Central memory CD8-positive, alpha-beta T cell (primary cell): ENCODE data around the gene SPARCL1.
"Not testable (repeated sequence)": the region's sequence is repeated elsewhere in the genome, so short reads cannot be mapped to it uniquely, and the experiment has no call there.

Source experiments
- ATAC-seq: fragments of 150-1000 bp; cut with Tn5 transposase; replicated peaks from 2 replicates; pipeline ENCODE4 v1.10.0; 2022; ENCODE audit warnings: mild to moderate bottlenecking, moderate FRiP score, moderate number of reproducible peaks; ENCODE audit not compliant: poor library complexity, severe bottlenecking; ENCODE audit errors: extremely low read depth
- DNase-seq, 2 donors: peaks; one replicate each; pipeline ENCODE4 v3.0.0; 2021; ENCODE audit warnings: low spot score in 2 of 2
- H3K27ac Mint-ChIP-seq: one replicate; pipeline ENCODE4 v1.8.0; 2022; ENCODE audit warnings: low read depth, mild to moderate bottlenecking, moderate library complexity, mixed read lengths
- H3K27me3 Mint-ChIP-seq: one replicate; pipeline ENCODE4 v1.8.0; 2022; ENCODE audit warnings: mixed read lengths
- H3K36me3 Mint-ChIP-seq: one replicate; pipeline ENCODE4 v1.8.0; 2022; ENCODE audit warnings: mild to moderate bottlenecking, moderate library complexity, mixed read lengths; ENCODE audit not compliant: insufficient read depth
- H3K4me1 Mint-ChIP-seq: one replicate; pipeline ENCODE4 v1.8.0; 2022; ENCODE audit warnings: mixed read lengths
- H3K4me3 Mint-ChIP-seq: one replicate; pipeline ENCODE4 v1.8.0; 2022; ENCODE audit warnings: mild to moderate bottlenecking, moderate library complexity, mixed read lengths
- H3K9me3 Mint-ChIP-seq: one replicate; pipeline ENCODE4 v1.8.0; 2022; ENCODE audit warnings: mixed read lengths

SPARCL1 gene, protein sequence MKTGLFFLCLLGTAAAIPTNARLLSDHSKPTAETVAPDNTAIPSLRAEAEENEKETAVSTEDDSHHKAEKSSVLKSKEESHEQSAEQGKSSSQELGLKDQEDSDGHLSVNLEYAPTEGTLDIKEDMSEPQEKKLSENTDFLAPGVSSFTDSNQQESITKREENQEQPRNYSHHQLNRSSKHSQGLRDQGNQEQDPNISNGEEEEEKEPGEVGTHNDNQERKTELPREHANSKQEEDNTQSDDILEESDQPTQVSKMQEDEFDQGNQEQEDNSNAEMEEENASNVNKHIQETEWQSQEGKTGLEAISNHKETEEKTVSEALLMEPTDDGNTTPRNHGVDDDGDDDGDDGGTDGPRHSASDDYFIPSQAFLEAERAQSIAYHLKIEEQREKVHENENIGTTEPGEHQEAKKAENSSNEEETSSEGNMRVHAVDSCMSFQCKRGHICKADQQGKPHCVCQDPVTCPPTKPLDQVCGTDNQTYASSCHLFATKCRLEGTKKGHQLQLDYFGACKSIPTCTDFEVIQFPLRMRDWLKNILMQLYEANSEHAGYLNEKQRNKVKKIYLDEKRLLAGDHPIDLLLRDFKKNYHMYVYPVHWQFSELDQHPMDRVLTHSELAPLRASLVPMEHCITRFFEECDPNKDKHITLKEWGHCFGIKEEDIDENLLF

DNA sequence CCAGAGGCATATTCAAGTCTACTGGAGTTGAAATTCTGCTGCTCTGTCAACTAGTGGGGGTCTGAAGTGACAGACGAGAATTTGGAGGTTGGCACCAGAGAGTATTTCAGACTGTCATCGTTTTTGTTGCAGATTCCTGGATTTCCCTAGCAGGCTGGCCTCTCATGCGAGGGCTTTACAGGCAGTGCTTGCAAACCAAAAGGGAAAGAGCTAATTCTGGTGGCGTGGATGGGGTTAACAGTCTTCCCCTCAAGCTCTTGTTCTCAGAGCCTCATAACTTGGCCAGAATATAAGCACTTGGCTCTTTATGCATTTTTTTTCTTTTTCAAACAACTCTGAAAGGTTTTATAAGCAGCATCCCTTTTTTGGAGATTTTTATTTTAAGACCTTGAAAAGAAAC, at the start of gene SPARCL1:
Gene SPARCL1 (minus strand): TSS at position 190 of the 400 bp plus-strand sequence. CDS start 29,802 bp downstream, outside the sequence.
- Mint-ChIP-seq H3K9me3 (peaks cover 5% of the 10 kb centered on the region), H3K4me1 (no peaks in the 10 kb centered on the region), H3K4me3 (no peak within 1 kb of the TSS), H3K27ac (no peak within 1 kb of the TSS), H3K36me3 (no peaks in the 10 kb centered on the region), H3K27me3 (peaks cover 7% of the 10 kb centered on the region)
- ATAC-seq (no peak), DNase-seq (no peak)

DNA sequence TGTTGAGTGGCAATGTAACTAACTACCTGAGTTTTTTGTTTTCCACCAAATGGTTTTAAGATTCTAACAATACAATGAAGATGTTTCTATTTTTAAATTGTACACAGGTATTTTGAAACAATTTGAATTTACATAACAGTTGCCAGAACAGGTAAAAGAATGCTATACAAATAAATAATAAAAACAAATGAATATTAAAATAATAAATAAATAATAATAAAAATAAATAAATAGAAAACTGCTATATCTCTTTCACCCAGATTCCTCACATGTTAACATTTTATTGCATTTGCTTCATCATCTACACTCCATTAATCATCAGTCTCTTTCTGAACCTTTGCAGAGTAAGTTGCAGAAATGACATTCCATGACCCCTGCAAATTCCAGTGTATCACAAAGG, 46.8 kb upstream of the SPARCL1 start:
- DNase-seq (no peak), ATAC-seq (no peak)
- H3K4me3 Mint-ChIP-seq = no peak overlapping the region
- no peak overlapping the region for H3K27ac Mint-ChIP-seq
- H3K27me3 Mint-ChIP-seq = peaks cover 41% of the 10 kb centered on the region
- no peaks in the 10 kb centered on the region for H3K4me1 Mint-ChIP-seq
- H3K36me3 Mint-ChIP-seq = no peaks in the 10 kb centered on the region
- no peaks in the 10 kb centered on the region for H3K9me3 Mint-ChIP-seq

DNA sequence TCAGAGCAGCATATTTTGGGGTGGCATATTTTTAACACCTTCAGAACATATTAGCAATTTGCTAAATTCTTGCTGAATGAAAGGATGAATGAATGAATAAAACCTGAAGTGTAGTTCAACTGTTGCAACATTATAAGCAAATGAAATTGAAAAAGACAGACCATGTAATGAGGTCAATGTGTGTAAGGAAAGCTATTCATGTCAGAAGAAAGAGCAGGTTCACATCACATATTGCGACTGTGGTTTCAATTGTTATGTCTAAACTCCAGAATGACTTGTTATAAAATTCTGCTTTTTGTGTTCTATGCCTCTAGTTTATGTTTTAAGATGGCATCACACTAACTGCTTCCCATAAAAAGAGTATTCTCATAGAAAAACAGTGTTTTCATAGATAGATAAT, 46.2 kb upstream of the SPARCL1 start:
- ATAC-seq (no peak), DNase-seq (no peak)
- H3K27me3 Mint-ChIP-seq = peaks cover 46% of the 10 kb centered on the region
- H3K36me3 Mint-ChIP-seq = no peaks in the 10 kb centered on the region
- no peak overlapping the region for H3K4me3 Mint-ChIP-seq
- no peaks in the 10 kb centered on the region for H3K4me1 Mint-ChIP-seq
- H3K9me3 Mint-ChIP-seq = no peaks in the 10 kb centered on the region
- no peak overlapping the region for H3K27ac Mint-ChIP-seq

DNA sequence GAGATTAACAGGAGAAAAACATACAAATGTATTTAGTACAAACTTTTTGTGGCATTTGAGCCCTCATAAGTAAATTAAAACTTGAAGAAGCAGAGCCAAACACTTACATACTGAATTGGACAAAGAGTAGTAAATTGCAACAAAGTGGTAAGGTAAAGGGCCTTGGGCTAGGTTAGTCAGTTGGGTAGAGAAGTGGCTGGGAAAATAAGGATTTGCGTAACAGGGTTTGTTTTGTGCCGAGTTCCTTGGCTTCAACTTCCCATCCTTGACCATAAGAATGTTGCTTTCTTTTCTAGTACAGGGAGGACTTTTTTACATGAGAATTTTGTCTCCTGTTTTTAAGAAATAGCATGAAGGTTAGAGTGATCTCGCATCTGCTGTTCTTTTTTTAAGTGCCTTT, 45.8 kb upstream of the SPARCL1 start:
- Mint-ChIP-seq H3K27me3 (peaks cover 42% of the 10 kb centered on the region), H3K4me3 (no peak overlapping the region), H3K4me1 (no peaks in the 10 kb centered on the region), H3K36me3 (no peaks in the 10 kb centered on the region), H3K27ac (no peak overlapping the region), H3K9me3 (no peaks in the 10 kb centered on the region)
- ATAC-seq (no peak), DNase-seq (no peak)

DNA sequence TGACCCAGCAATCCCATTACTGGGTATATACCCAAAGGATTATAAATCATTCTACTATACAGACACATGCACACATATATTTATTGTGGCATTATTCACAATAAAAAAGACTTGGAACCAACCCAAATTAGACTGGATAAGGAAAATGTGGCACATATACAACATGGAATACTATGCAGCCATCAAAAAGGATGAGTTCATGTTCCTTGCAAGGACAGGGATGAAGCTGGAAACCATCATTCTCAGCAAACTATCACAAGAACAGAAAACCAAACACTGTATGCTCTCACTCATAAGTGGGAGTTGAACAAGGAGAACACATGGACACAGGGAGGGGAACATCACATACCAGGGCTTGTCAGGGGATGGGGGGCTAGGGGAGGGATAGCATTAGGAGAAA, 45.2 kb upstream of the SPARCL1 start:
- H3K27me3 Mint-ChIP-seq = peaks cover 37% of the 10 kb centered on the region
- not testable (repeated sequence) for DNase-seq, H3K4me1 Mint-ChIP-seq, H3K27ac Mint-ChIP-seq, H3K9me3 Mint-ChIP-seq, H3K4me3 Mint-ChIP-seq, ATAC-seq, H3K36me3 Mint-ChIP-seq

DNA sequence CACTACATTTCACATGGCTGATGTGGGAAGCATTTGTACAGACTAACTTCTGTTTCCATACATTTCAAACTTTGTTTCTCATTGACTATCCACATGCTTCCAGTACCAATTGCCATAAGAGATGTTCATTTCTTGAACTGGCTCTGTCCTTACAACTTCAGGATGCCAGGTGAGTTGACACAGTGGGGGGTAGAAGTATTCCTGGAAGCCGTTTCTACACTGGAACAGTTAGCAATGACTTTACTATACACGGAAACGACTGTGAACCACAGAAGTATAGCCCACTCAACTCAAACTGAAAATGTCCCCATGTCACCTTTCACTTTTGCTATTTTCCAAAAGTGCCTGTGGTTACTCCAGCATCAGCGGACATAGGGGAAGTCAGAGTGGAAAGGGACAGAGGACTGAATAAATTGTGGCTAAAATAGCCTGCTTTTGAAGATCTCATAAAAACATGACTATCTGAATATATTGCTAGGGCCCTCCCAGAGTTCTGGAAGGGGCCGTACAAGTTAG, 41.2 kb upstream of the SPARCL1 start:
- no peak overlapping the region for H3K27ac Mint-ChIP-seq
- no peaks in the 10 kb centered on the region for H3K9me3 Mint-ChIP-seq
- no peak overlapping the region for H3K4me3 Mint-ChIP-seq
- ATAC-seq = no peak
- H3K4me1 Mint-ChIP-seq = no peaks in the 10 kb centered on the region
- H3K27me3 Mint-ChIP-seq = peaks cover 57% of the 10 kb centered on the region
- no peak for DNase-seq
- no peaks in the 10 kb centered on the region for H3K36me3 Mint-ChIP-seq

DNA sequence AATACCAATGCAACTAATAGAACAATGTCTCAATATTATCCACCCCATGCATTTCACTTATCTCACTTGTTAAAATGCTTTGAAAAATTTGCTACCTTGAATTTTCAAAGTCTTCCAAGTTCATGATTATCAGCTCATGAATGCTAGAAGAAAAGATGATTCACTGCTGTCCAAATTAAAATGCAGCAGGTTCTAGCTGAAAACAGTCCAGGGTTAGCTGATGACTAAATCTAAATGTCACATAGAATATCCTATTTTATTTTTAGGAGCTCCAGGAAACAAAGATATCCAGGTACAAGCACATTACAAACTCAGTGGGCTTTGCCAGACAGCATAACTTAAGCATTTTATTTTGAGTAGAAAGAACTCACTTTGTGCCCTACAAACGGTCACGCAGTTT, 38.0 kb upstream of the SPARCL1 start:
- Mint-ChIP-seq H3K4me1 (no peaks in the 10 kb centered on the region), H3K36me3 (no peaks in the 10 kb centered on the region), H3K27me3 (peaks cover 39% of the 10 kb centered on the region), H3K4me3 (no peak overlapping the region), H3K27ac (no peak overlapping the region), H3K9me3 (no peaks in the 10 kb centered on the region)
- ATAC-seq = no peak
- DNase-seq = no peak

DNA sequence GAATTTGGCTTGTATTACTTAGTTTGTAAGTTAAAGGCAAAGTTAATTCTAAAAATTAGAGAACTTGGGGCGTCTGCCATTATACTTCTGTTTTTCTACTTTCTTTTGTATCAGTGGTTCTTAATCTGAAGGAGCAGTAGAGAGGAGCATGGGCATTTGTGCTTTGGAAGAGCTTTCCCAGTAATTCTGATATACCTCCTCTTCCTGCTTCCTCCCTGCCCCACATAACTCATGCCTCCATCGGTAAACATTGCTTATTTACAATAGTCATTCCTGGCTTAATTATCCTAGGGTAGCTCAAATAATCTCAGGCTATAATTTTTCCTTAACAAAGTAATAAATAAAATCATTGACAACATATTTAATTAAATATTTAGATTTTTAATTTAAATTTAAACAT, 37.1 kb upstream of the SPARCL1 start:
- H3K4me3 Mint-ChIP-seq = no peak overlapping the region
- H3K4me1 Mint-ChIP-seq = no peaks in the 10 kb centered on the region
- H3K27ac Mint-ChIP-seq = no peak overlapping the region
- no peaks in the 10 kb centered on the region for H3K9me3 Mint-ChIP-seq
- H3K36me3 Mint-ChIP-seq = no peaks in the 10 kb centered on the region
- no peak for ATAC-seq
- DNase-seq = no peak
- peaks cover 30% of the 10 kb centered on the region for H3K27me3 Mint-ChIP-seq

DNA sequence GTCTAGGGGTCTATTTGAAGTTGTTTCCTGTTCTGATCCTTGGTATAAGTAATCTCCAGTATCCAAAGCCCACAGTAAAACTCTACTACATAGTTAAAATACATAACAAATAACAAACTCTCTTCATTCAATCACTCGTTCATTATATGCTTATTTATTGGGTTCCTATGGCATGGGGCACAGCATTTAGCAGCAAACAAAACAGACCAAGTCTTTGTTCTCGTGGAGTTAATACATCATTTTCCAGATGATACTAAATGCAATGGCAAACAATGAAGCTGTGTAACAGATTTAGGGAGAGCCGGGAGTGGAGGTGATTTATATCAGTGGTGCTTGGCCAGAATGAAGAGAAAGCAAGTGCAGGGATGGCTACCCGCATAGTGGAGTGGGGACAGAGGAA, 36.6 kb upstream of the SPARCL1 start:
- H3K4me1 Mint-ChIP-seq = no peaks in the 10 kb centered on the region
- no peaks in the 10 kb centered on the region for H3K9me3 Mint-ChIP-seq
- no peak for DNase-seq
- H3K27ac Mint-ChIP-seq = no peak overlapping the region
- H3K4me3 Mint-ChIP-seq = no peak overlapping the region
- no peak for ATAC-seq
- no peaks in the 10 kb centered on the region for H3K36me3 Mint-ChIP-seq
- peaks cover 25% of the 10 kb centered on the region for H3K27me3 Mint-ChIP-seq

DNA sequence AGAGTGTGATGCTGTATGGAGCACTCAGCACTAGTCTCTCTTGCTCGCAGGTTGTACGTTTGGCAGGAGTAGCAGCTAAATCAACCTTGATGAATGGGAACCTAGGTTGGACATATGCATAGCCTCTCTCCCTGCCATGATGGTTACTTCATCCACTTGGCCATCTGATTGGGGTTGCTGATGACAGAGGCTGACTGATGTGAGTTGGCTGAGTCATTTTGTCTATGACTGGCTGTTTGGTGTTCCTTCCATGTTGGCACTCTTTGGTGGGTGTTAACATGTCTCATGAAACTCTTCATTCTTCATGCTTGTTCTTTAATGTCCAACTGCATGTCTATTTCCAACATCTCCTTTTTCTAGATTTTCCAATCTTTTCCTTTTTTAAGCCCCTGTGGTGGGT, 31.6 kb upstream of the SPARCL1 start:
- Mint-ChIP-seq H3K4me3 (no peak overlapping the region), H3K9me3 (no peaks in the 10 kb centered on the region), H3K36me3 (no peaks in the 10 kb centered on the region), H3K4me1 (peaks cover 6% of the 10 kb centered on the region), H3K27ac (no peak overlapping the region), H3K27me3 (peaks cover 5% of the 10 kb centered on the region)
- ATAC-seq (no peak), DNase-seq (no peak)

DNA sequence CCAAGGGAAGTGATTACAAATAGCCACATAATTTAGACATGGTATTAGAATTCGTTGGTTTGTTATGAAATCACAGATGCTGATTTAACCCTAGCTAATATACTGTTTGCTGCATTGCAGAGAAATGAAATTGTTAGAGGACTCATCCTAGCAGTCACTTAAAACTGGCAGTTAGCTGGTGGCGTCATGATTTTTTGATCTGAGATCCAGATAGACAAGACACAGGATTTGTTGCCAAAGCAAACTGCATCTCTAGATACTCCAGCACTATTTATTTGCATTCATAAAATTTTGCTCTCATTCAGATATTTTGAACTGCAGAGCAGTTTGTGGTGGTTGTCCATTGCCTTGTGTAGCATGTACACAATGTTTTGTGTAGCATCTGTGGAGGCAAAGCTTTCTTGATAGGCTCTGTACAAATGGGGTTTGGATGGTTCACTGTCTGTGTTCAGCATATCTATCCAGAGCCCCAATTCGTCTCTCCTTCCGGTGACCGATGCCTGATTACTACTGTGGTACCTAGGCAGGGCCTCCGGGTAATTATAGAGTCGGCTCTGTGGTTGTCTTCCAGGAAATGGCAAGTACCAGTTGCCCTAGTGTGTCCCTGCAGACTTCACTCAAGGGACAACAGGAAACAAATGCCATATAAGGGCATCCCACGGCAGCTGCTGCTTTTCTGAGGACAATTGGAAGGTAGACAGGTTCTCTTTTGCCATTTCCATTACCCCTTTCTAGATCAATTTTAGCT, 30.1 kb upstream of the SPARCL1 start:
- Mint-ChIP-seq H3K27me3 (no peaks in the 10 kb centered on the region), H3K9me3 (no peaks in the 10 kb centered on the region), H3K4me3 (no peak overlapping the region), H3K27ac (no peak overlapping the region), H3K4me1 (peaks cover 6% of the 10 kb centered on the region), H3K36me3 (no peaks in the 10 kb centered on the region)
- DNase-seq (peak in 1 of 2 donors; percentile 13), ATAC-seq (peak; percentile 80)

DNA sequence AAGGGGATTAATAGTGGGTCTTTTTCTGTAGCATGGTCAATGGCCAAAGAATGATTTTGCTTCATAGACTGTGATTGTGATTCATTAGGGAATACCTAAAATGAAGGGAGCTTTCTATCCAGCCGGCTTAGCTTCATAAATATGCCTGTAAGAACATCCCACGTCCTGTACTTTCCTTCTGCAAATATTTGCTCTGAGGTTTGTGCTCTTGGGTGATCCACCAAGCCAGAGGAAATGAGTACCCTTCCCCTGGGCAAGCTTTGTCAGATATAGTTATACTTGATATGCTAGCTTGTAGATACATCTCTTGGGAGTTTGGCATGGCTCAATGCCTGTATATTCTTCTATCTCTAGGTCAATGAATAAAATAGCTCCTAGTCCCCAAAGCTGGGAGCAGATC, 28.2 kb upstream of the SPARCL1 start:
- Mint-ChIP-seq H3K27ac (no peak overlapping the region), H3K27me3 (no peaks in the 10 kb centered on the region), H3K4me3 (no peak overlapping the region), H3K36me3 (peaks cover 1% of the 10 kb centered on the region), H3K9me3 (no peaks in the 10 kb centered on the region), H3K4me1 (peaks cover 6% of the 10 kb centered on the region)
- DNase-seq = no peak
- ATAC-seq = no peak
